ENCODE measurements around the gene PAIP2B. TPM values are rescaled to one million over a fixed set of nuclear protein-coding genes. Genes with fewer than 3 reads are reported as not detected.

The PAIP2B gene
- total RNA-seq, 1 experiment from 2014 or later = 1.4 TPM

- no peak overlapping the region for H3K4me3 ChIP-seq (ENCODE audit: low read depth in 2 of 2, low read length in 2 of 2)
- in situ Hi-C loops (cut with HindIII; ENCODE audit: low pct_unique_long_range_greater_than_20kb, low sequenced_read_pairs) = no loop called here
- H3K36me3 ChIP-seq (ENCODE audit: control insufficient read depth, insufficient read depth, low read length) = no peaks in the 10 kb centered on the region
- no peak for TF ChIP-seq TCF7L2 (IDR thresholded peaks at IDR 0.05; ENCODE audit: low read depth, low read length)
- TF ChIP-seq SIN3A (IDR thresholded peaks at IDR 0.05; ENCODE audit: borderline replicate concordance, insufficient read depth, low read depth, low read length) = no peak
- no peak for TF ChIP-seq REST (IDR thresholded peaks at IDR 0.05; ENCODE audit: insufficient read depth in 1 of 2, low read depth in 2 of 2, low read length in 1 of 2)
- no peak for TF ChIP-seq CTCF (IDR thresholded peaks at IDR 0.05)
- TF ChIP-seq POLR2AphosphoS5 (IDR thresholded peaks at IDR 0.05; ENCODE audit: low read depth, low read length) = no peak
- no peak for ATAC-seq
- H3K4me1 ChIP-seq (ENCODE audit: control insufficient read depth, insufficient read depth, low read length) = no peaks in the 10 kb centered on the region
- POLR2A ChIA-PET = no interaction called here
- intact Hi-C loops (cut with micrococcal nuclease; ENCODE audit: unreplicated experiment) = no loop called here
- CTCF ChIA-PET = no interaction called here
- no TSS peak for BruUV-seq (replicated peaks)
- no peaks in the 10 kb centered on the region for H3K9me3 ChIP-seq (ENCODE audit: control insufficient read depth, insufficient read depth, low read depth, low read length)
- no peak for DNase-seq (ENCODE audit: low read depth, low spot score)
- peaks cover 6% of the 10 kb centered on the region; the same call in 1 of the 2 replicates for H3K27me3 ChIP-seq (ENCODE audit: control insufficient read depth, insufficient read depth, low read length)
- no peak overlapping the region for H3K27ac ChIP-seq (ENCODE audit: low read length)
Measured at GRCh38 chr2:71216501-71216900, 10.4 kb downstream of the PAIP2B start.

GRCh38 chr2:71215447-71215846 is 11.5 kb downstream of the PAIP2B start:
- POLR2A ChIA-PET = no interaction called here
- CTCF ChIA-PET = no interaction called here
- BruUV-seq (replicated peaks) = no TSS peak

More at GRCh38 chr2:71215447-71215846, 11.5 kb downstream of the PAIP2B start:
- in situ Hi-C loops (cut with HindIII; ENCODE audit: low pct_unique_long_range_greater_than_20kb, low sequenced_read_pairs) = no loop called here
- no peak for DNase-seq (ENCODE audit: low read depth, low spot score)
- Histone ChIP-seq H3K36me3 (ENCODE audit: control insufficient read depth, insufficient read depth, low read length) (no peaks in the 10 kb centered on the region), H3K9me3 (ENCODE audit: control insufficient read depth, insufficient read depth, low read depth, low read length) (no peaks in the 10 kb centered on the region), H3K27ac (ENCODE audit: low read length) (no peak overlapping the region), H3K4me1 (ENCODE audit: control insufficient read depth, insufficient read depth, low read length) (no peaks in the 10 kb centered on the region), H3K27me3 (ENCODE audit: control insufficient read depth, insufficient read depth, low read length) (peaks cover 7% of the 10 kb centered on the region; the same call in 1 of the 2 replicates), H3K4me3 (ENCODE audit: low read depth in 2 of 2, low read length in 2 of 2) (no peak overlapping the region)
- intact Hi-C loops (cut with micrococcal nuclease; ENCODE audit: unreplicated experiment) = no loop called here
- no peak for ATAC-seq
- TF ChIP-seq POLR2AphosphoS5 (IDR thresholded peaks at IDR 0.05; ENCODE audit: low read depth, low read length) (no peak), REST (IDR thresholded peaks at IDR 0.05; ENCODE audit: insufficient read depth in 1 of 2, low read depth in 2 of 2, low read length in 1 of 2) (no peak), TCF7L2 (IDR thresholded peaks at IDR 0.05; ENCODE audit: low read depth, low read length) (no peak), SIN3A (IDR thresholded peaks at IDR 0.05; ENCODE audit: borderline replicate concordance, insufficient read depth, low read depth, low read length) (no peak), CTCF (IDR thresholded peaks at IDR 0.05) (no peak)

Measured in Panc1 (cell line).